ENCODE results near the gene METTL16.

GRCh38 chr17:2436316-2436905 lies 75.3 kb downstream of the METTL16 start:
- TF ChIP-seq ZNF41 (CRISPR knock-in tag; conservative IDR thresholded peaks at IDR 0.05) (no peak), MYC (IDR thresholded peaks at IDR 0.05; ENCODE audit: low read depth, low read length) (no peak), MYC (CRISPR knock-in tag; IDR thresholded peaks at IDR 0.05; ENCODE audit: borderline replicate concordance, low read depth) (no peak)

Measured in K562 (cell line).